G401 (cell line): ENCODE results near the gene HOXA1. TPM values are rescaled to one million over a fixed set of nuclear protein-coding genes. Genes with fewer than 3 reads are reported as not detected.

ENCODE experiments used
- DNase-seq: peaks from one replicate; pipeline ENCODE4 v3.0.0-alpha.2; 2015; ENCODE audit warnings: low spot score
- in situ Hi-C: cut with HindIII; loops from 2 replicates; pipeline ENCODE4 v1.10.0; 2016; ENCODE audit warnings: low sequenced_read_pairs, mixed read lengths
- total RNA-seq: library from RNA; depleted of rRNA; stranded (reverse); fragments of >200 nt; shearing (Covaris generic); gene quantifications from 2 replicates; pipeline ENCODE4 v1.2.3, GENCODE V29; 2014

The HOXA1 gene
- total RNA-seq, 1 experiment from 2014 or later: 15.5 TPM

DNA sequence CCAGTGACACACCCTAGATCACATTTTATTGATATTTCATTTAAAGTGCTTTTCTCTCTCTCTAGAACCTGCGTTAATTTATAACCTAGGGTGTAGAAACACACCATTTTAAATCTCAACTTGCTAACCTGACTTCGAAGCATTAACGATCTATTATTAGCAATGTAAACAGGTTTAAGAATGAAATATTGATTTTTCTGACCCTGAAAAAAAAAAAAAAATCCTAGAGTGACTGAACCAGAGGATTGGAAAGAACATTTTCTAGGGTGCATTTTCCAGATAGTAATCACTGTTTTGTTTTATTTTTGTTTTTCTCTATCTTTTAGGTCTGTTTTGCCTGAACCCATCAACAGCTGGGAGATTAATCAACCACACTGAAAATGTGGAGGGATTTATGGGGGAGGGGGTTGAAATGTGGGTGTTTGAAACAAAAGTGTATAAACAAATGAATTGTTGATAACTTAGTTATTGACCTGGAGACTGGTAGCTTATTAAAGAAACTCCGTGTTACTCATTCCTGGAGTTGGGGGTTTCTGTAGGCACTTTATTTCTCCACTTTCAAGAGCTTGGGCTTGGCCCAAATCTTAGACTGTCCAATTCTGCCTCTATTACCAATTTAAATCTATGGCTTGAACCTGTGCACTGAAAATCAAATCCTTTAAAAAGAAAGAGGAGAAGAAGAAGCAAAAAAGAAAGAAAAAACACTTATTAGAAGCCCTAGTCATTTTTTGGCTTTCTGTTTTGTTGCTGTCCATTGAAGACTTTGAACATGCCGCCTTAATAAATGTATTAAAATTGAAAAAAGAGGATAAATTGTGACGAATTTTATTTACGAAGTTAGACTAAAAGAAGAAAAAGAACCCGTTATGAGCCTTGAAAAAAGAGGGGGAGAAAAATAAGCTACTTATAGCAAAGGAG lies 3.9 kb upstream of the HOXA1 start:
- in situ Hi-C loops: no loop called here
- no peak for DNase-seq

- in situ Hi-C loops: no loop called here
- no peak for DNase-seq
These were observed 3.0 kb upstream of the HOXA1 start for GRCh38 chr7:27098578-27099451.

DNA sequence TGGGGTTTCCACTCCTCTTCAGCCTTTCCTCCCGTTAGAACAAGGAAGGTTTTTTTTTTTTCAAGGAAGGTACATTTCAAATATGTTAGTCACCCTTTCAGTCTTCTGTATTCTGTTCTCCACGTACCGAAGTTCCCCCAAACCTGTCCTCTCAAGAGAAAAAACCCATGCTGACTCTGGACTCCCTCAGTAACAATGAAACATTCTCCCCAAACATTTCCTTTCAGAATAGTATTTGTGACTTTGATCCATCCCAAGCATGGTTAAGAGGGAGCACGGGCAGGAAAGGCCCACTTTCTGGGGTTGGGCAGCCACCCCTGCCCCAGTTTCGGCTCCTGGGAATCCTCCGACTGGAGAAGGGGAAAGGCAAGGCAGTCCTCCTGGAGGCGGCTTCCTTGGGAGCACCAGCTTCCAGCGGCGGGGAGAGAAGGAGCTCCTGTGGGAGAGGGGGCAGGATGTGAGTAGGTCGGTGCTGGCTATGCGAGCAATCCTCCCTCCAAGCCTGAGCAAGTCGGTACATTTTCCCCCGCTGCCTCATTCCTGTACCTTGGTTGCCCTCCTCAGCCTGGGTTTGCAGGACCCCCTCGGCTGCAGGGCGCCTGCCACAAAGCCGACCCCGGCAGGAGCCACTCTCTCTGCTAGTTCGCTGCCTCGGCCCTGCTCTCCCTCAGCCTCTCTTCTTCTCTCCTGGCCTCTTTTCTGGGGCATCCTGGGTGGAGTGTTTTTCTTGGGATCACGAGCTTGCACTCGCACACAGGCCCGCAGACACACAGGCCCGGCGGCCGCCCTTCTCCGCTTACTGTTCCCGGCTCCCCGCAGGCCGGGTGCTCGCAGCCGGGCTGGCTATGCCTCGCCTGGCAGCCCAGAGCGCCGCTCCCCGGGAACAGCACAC lies 2.1 kb upstream of the HOXA1 start:
- no peak for DNase-seq
- in situ Hi-C loops: no loop called here

DNA sequence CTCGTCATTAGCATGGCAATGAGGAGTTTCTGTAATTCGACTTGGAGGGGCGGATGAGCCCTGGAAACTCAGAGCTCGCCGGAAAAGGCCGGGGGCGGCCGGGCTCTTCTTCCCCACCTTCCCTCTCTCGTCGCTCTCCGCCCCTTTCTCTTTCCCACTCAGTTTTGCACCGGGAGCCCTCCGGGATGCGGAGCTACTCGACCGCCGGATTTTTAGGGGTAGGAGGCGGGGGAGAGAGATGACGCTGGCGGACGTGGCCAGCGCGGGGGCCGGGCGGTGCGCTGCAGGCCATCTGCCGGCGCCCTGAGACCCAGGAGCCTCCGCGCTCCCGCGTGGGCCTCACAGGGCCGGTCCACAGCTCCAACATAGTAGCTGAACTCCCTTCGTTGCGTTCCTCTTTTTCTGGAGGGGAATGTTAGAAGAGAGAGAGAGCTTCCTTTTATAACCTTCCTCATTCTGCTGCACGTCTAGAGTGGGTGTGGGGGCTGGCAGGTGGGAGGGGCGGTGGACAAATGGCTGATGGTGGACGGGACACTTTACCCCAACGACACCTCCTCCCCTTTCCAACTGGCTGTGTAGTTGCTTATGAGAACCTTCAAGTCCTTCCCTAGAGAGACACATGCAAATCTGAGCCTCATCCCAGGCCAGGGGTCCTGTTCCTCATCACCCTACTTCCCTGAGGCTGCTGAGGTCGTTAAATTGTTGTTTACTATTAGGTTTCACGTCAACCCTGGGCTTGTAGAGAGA lies 1.1 kb upstream of the HOXA1 start:
- in situ Hi-C loops: no loop called here
- no peak for DNase-seq

DNA sequence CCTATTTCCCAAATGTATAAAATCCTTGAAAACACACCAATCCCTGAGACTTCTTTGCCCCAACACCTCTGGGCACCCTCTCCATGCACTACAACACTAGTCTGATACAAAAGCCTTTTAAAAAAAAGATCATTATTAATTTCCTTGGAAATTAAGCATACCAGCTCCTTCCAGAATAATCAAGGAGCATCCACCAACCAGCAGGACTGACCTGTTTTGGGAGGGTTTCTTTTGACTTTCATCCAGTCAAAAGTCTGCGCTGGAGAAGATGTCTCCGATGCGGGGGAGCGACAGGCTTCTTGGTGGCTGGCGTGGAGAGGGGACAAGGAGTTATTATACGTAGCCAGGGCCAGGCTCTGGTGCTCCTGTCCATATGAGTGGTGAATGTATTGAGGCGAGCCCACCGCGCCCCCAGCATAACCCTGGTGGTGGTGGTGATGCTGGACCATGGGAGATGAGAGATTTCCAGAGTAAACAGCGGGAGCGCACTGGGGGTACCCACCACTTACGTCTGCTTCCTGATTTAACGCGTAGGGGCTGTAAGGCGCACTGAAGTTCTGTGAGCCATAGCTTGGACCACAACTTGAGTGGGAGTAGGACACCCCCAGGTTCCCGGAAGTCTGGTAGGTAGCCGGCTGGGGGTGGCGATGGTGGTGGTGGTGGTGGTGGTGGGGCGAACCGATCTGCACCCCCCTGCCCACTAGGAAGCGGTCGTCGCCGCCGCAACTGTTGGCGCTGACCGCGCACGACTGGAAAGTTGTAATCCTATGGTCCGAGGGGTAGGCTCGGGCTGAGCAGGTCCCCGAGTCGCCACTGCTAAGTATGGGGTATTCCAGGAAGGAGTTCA lies 527 bp downstream of the HOXA1 start:
- in situ Hi-C loops: no loop called here
- DNase-seq: no peak

DNA sequence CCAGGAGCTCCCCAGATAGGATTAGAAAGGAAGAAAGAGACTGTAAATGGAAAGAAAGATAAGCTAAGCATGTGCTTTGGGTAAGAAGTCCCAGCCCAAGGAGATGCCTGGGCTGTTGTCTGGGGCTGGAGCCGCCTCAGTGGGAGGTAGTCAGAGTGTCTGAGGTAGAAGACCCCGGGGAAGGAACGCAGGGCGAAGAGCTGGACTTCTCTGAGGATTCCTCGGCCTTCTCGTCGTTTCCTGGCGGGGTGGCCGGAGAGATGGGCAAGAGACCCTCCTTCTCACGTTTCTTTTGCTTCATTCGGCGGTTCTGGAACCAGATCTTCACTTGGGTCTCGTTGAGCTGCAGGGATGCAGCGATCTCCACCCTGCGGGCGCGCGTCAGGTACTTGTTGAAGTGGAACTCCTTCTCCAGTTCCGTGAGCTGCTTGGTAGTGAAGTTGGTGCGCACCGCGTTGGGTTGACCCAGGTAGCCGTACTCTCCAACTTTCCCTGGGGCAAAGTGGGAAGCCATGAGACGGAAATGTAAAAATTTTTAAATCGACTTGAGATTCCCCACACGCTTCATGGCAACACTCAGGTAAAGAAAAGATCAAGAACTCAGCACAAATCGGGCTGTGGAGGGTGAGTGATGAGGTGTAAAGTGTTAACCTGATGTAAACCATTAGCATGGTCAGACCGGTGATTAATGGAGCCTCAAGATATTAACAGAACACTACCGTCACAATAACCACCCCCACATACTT lies 1.3 kb downstream of the HOXA1 start:
- in situ Hi-C loops: no loop called here
- DNase-seq: no peak

- no peak for DNase-seq
- in situ Hi-C loops: no loop called here
These were observed 2.5 kb downstream of the HOXA1 start for GRCh38 chr7:27093184-27093895.

GRCh38 chr7:27092819-27093110 lies 3.0 kb downstream of the HOXA1 start:
- DNase-seq: no peak
- in situ Hi-C loops: no loop called here

DNA sequence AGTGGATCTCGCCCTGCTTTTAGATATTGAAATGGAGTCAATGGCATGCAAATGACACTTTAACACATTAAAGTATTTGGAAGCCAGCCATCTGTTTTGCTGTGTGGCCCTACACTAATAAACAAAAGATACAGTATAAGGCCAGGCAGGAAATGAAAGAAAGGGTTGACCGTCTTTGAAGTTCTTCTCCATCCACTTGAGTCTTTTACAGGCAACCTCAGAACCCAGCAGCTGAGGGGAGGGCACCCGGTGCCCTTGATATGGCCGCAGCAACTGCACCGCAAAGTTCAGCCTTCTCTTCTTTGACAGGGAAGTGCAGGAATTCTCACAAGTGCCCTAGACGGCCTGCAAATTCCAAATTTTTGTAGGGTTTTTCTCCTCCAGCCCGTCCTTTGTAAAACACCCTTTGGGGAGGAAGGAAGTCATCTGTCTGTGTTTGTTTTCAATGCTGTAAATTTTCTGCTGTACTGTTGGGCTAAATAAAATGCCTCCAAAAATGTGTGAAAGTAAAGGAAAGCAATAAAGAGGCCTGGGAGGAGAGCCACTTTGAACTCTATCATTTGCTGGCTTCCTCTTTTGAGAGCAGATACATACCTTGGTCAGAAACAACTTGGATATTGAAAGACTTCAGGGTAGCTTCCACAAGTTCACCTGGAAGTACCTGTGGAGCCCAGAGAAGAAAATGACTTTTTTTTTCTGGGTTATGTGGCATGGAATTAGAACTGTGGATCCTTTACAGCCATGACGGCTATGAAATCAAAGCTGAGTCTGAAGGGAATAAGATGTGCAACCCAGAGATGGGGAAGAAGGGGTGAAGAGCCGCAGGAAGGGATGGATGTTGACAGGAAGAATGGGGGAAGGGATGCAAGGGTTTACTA lies 3.6 kb downstream of the HOXA1 start:
- DNase-seq: no peak
- in situ Hi-C loops: no loop called here

DNA sequence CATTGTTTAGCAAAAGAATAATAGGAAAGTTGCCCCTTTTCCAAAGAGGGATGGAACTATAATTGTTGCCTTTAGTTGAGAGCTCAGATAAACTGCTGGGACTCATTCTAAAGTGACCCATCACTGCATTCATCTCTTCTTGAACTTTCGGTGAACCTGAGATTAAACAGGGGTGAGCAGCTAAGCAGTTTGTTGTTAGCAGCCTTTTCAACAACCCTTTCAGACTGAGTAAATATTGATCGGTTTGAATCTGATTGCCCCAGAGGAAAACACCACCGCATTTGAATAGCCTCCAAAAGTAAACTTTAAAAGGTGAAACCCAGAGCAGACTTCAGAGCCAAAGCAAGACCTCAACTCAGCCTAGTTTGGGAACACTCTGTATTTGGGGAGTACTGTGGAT lies 4.7 kb downstream of the HOXA1 start:
- in situ Hi-C loops: no loop called here
- DNase-seq: no peak

GRCh38 chr7:27088002-27088922 lies 7.5 kb downstream of the HOXA1 start:
- in situ Hi-C loops: no loop called here
- no peak for DNase-seq

DNA sequence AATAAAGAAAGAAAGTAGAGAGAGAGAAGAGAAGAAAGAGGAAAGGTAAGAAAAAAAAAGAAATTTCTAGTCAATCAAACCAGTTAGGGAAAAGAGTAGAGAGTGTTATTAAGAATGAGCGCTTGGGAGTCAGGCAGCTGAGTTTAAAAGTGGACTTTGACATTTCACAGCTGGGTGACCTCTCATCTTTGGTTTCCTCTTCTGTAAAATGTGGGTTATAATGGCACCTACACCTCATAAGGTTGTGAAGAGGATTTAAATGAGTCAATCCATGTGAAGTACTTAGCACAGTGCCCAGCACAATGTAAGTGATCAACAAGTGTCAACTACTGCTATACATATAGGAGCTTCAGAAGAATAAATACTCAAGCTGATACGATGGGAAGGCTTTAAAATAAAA lies 12.2 kb downstream of the HOXA1 start:
- no peak for DNase-seq
- in situ Hi-C loops: no loop called here

- no peak for DNase-seq
These were observed 13.6 kb downstream of the HOXA1 start for GRCh38 chr7:27082171-27082570.

GRCh38 chr7:27080844-27081436 lies 14.9 kb downstream of the HOXA1 start:
- in situ Hi-C loops: no loop called here
- no peak for DNase-seq

More at GRCh38 chr7:27082171-27082570, 13.6 kb downstream of the HOXA1 start:
- in situ Hi-C loops: no loop called here
